ENCODE measurements around the gene ZNF22.

- TF ChIP-seq CTCF (IDR thresholded peaks at IDR 0.05) (no peak), POLR2A (IDR thresholded peaks at IDR 0.05) (no peak)
These were observed 20.2 kb upstream of the ZNF22 start for GRCh38 chr10:44980309-44981171.

All from adrenal gland (tissue), 5 donors.